Measurements from ENCODE around the gene ESYT1. TPM values are rescaled to one million over a fixed set of nuclear protein-coding genes. Genes with fewer than 3 reads are reported as not detected.

Gene ESYT1
- total RNA-seq, 1 donor: 207 TPM

DNA sequence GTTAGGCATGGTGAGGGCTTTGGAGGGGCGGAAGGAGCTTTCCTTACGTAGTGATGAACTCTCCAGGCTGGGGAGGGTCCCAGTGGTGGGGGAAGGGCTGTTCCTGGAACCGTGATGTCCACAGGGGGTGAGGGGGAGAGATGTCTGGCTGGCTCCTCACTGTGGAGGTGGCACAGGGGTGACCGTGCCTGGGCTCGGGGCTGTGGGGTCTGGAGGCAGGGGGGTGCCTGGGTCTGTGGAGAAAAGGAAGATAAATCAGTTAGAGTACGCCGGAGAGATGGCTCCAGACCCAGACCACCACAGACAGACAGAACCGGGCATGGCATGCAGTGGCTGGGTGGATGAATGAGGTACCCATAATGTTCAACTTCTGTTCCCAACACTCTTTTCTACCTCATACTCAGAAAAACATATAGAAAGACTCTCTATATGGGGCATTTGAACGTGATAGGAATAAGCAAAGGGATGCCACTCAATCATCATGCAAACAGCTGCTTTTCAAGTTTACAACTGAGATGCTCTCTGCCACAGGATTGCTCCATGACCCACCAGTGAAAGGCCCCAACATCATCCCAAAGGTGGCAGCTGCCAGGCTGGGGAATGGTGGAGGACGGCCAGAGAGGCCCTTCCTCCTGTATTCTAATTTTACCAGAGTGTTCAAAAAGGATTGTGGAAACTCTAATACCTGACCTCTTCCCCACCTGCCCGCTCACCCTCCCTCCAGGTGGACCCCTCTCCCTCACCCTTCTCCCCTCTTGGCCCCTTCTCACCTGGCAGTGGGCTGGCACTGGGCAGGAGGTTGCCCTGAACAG, 35.7 kb downstream of the ESYT1 start:
- no peak for DNase-seq (ENCODE audit: low read depth)
- no peak overlapping the region for H3K4me3 ChIP-seq (ENCODE audit: low read depth, low read length)
- TF ChIP-seq, protein P1, sequence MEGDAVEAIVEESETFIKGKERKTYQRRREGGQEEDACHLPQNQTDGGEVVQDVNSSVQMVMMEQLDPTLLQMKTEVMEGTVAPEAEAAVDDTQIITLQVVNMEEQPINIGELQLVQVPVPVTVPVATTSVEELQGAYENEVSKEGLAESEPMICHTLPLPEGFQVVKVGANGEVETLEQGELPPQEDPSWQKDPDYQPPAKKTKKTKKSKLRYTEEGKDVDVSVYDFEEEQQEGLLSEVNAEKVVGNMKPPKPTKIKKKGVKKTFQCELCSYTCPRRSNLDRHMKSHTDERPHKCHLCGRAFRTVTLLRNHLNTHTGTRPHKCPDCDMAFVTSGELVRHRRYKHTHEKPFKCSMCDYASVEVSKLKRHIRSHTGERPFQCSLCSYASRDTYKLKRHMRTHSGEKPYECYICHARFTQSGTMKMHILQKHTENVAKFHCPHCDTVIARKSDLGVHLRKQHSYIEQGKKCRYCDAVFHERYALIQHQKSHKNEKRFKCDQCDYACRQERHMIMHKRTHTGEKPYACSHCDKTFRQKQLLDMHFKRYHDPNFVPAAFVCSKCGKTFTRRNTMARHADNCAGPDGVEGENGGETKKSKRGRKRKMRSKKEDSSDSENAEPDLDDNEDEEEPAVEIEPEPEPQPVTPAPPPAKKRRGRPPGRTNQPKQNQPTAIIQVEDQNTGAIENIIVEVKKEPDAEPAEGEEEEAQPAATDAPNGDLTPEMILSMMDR (IDR thresholded peaks at IDR 0.05; ENCODE audit: insufficient read depth, low read length): no peak

DNA sequence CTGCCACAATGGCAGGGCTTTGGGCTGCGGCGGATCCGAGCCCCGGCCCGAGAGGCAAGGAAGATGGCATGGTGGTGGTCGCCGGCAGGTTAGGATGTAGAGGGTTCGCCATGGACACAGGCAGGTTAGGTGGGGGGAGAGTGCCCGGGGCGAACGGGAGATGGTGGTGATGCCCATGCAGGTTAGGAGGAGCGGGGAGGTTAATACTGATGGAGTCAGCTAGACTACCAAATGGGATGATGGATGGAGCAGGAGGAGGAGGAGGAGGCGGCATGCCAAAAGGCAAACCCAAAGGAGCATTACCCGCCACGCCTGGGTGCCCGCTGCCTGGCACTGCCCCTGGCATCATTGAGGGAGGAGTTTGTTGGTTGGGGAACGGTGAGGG, 36.3 kb downstream of the ESYT1 start:
- H3K4me3 ChIP-seq (ENCODE audit: low read depth, low read length): no peak overlapping the region
- no peak for DNase-seq (ENCODE audit: low read depth)
- TF ChIP-seq, protein P1 (IDR thresholded peaks at IDR 0.05; ENCODE audit: insufficient read depth, low read length): no peak

DNA sequence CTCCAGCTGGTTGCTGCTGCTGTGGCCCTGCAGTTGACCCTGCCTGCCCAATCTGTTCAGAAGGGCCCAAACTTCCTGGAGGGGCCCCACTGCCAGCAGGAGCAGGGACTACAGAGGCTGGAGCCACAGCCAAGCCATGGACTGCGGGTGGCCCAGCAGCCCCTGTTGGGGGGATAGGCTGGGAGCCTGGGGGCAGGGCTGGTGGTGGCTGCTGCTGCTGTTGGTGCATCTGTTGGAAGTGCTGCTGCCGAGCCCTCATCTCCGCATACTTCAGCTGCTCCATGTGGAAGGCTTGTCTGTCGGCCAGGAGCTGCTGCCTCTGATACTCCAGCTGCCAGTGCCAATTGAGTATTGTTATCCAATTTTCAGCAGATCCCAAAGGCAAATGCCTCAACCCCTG, 37.3 kb downstream of the ESYT1 start:
- no peak for DNase-seq (ENCODE audit: low read depth)
- TF ChIP-seq, protein P1 (IDR thresholded peaks at IDR 0.05; ENCODE audit: insufficient read depth, low read length): no peak
- no peak overlapping the region for H3K4me3 ChIP-seq (ENCODE audit: low read depth, low read length)

DNA sequence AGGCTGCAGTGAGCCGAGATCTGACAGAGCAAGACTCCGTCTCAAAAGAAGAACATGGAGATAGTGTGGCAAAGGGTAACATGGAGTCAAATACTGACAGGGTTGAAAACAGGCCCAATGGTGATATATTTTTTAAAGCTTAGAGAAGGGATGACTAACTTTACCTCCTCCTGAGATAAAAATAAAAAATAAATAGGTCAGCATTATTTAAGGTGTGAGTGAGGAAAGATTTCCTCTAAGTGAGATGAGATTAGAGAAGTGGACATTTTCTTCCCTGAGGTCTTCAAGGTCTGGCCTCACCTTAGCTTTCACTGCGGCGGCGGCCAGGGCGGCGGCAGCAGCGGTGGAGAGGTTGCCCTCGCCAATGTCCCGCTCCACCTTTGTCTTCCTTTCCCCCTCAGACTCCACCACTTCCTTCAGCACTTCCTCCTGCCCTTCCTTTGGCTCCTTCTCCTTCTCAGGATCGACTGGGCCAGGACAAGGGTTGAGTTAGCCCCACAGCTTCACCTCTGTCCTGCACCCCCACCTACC, 41.2 kb downstream of the ESYT1 start:
- no peak overlapping the region for H3K4me3 ChIP-seq (ENCODE audit: low read depth, low read length)
- TF ChIP-seq, protein P1 (IDR thresholded peaks at IDR 0.05; ENCODE audit: insufficient read depth, low read length): no peak
- no peak for DNase-seq (ENCODE audit: low read depth)

DNA sequence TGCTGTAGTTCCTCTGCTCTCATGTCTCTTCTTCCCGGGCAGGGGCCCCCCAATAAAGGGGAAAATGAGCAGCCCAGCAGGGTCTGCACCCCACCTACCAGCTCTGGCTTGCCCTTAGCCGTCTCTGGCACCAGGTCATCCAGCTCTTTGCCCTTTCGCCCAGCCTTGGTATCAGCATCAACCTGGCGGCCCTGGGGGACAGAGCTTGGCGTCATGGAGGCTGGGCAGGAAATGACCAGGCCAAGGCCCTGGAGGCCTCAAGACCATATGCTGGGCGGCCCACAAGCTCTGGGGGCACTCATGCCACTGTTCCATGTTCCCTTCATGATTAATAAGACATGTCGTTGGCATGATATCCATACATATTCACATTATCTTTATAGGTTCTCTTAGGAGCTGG, 44.8 kb downstream of the ESYT1 start:
- TF ChIP-seq, protein P1 (IDR thresholded peaks at IDR 0.05; ENCODE audit: insufficient read depth, low read length): no peak
- no peak for DNase-seq (ENCODE audit: low read depth)
- no peak overlapping the region for H3K4me3 ChIP-seq (ENCODE audit: low read depth, low read length)

DNA sequence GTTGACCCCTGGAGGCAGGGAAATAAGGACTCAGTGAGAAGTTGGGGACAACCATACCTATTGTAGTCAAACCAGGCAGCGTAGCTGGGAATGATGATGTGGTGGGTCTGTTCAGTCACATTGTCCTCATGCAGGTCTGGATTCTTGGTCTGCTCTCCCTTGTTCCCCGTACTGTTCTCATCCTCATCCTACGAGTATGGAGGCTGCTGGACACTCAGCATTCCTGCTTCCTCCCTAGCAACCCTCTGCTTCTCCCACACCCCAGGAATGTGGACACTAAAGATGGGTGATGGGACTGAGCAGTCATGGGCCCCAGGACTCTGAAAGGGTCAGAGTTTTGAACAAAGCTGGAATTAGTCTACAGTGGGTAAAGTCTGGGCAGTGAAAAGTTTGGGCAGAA, 50.3 kb downstream of the ESYT1 start:
- TF ChIP-seq, protein P1 (IDR thresholded peaks at IDR 0.05; ENCODE audit: insufficient read depth, low read length): no peak
- no peak overlapping the region for H3K4me3 ChIP-seq (ENCODE audit: low read depth, low read length)
- DNase-seq (ENCODE audit: low read depth): no peak

All from fibroblast of the aortic adventitia (primary cell).